ENCODE results near the gene TBP.
"Not testable (repeated sequence)": the region's sequence is repeated elsewhere in the genome, so short reads cannot be mapped to it uniquely, and the experiment has no call there.

TBP gene

GRCh38 chr6:170596426-170596825, 42.3 kb downstream of the TBP start:
- H3K4me3 ChIP-seq (replicated peaks; ENCODE audit: low read depth, low read length) = no peak overlapping the region
- H3K36me3 ChIP-seq (ENCODE audit: control insufficient read depth, insufficient read depth, low read length) = no peaks in the 10 kb centered on the region
- TF ChIP-seq CTCF (IDR thresholded peaks at IDR 0.05; ENCODE audit: insufficient read depth, low read length, poor library complexity, severe bottlenecking) = no peak
- no peak for DNase-seq (ENCODE audit: extremely low read depth, insufficient read length)
- H3K27me3 ChIP-seq (replicated peaks; ENCODE audit: control insufficient read depth, insufficient read depth, low read length) = no peaks in the 10 kb centered on the region

- Histone ChIP-seq H3K36me3 (ENCODE audit: control insufficient read depth, insufficient read depth, low read length) (no peaks in the 10 kb centered on the region), H3K27me3 (replicated peaks; ENCODE audit: control insufficient read depth, insufficient read depth, low read length) (no peaks in the 10 kb centered on the region), H3K4me3 (replicated peaks; ENCODE audit: low read depth, low read length) (no peak overlapping the region)
- no peak for TF ChIP-seq CTCF (IDR thresholded peaks at IDR 0.05; ENCODE audit: insufficient read depth, low read length, poor library complexity, severe bottlenecking)
- DNase-seq (ENCODE audit: extremely low read depth, insufficient read length) = no peak
Measured at GRCh38 chr6:170597278-170597677, 43.1 kb downstream of the TBP start.

GRCh38 chr6:170605574-170606259, 51.5 kb downstream of the TBP start:
- no peak overlapping the region for H3K4me3 ChIP-seq (replicated peaks; ENCODE audit: low read depth, low read length)
- no peak for DNase-seq (ENCODE audit: extremely low read depth, insufficient read length)
- TF ChIP-seq CTCF (IDR thresholded peaks at IDR 0.05; ENCODE audit: insufficient read depth, low read length, poor library complexity, severe bottlenecking) = no peak
- H3K36me3 ChIP-seq (ENCODE audit: control insufficient read depth, insufficient read depth, low read length) = no peaks in the 10 kb centered on the region
- H3K27me3 ChIP-seq (replicated peaks; ENCODE audit: control insufficient read depth, insufficient read depth, low read length) = no peaks in the 10 kb centered on the region; the same call in 1 of the 2 replicates

GRCh38 chr6:170609225-170609624, 55.1 kb downstream of the TBP start:
- H3K27me3 ChIP-seq (replicated peaks; ENCODE audit: control insufficient read depth, insufficient read depth, low read length); DNase-seq (ENCODE audit: extremely low read depth, insufficient read length); H3K36me3 ChIP-seq (ENCODE audit: control insufficient read depth, insufficient read depth, low read length); H3K4me3 ChIP-seq (replicated peaks; ENCODE audit: low read depth, low read length): not testable (repeated sequence)

GRCh38 chr6:170612256-170612804, 58.2 kb downstream of the TBP start:
- H3K36me3 ChIP-seq (ENCODE audit: control insufficient read depth, insufficient read depth, low read length); DNase-seq (ENCODE audit: extremely low read depth, insufficient read length); H3K27me3 ChIP-seq (replicated peaks; ENCODE audit: control insufficient read depth, insufficient read depth, low read length); H3K4me3 ChIP-seq (replicated peaks; ENCODE audit: low read depth, low read length): not testable (repeated sequence)

- not testable (repeated sequence) for DNase-seq (ENCODE audit: extremely low read depth, insufficient read length); H3K27me3 ChIP-seq (replicated peaks; ENCODE audit: control insufficient read depth, insufficient read depth, low read length); H3K36me3 ChIP-seq (ENCODE audit: control insufficient read depth, insufficient read depth, low read length); H3K4me3 ChIP-seq (replicated peaks; ENCODE audit: low read depth, low read length)
Measured at GRCh38 chr6:170616020-170616554, 61.9 kb downstream of the TBP start.

Data from GM06990 (cell line).